ENCODE measurements around the gene STK24.

STK24 gene

DNA sequence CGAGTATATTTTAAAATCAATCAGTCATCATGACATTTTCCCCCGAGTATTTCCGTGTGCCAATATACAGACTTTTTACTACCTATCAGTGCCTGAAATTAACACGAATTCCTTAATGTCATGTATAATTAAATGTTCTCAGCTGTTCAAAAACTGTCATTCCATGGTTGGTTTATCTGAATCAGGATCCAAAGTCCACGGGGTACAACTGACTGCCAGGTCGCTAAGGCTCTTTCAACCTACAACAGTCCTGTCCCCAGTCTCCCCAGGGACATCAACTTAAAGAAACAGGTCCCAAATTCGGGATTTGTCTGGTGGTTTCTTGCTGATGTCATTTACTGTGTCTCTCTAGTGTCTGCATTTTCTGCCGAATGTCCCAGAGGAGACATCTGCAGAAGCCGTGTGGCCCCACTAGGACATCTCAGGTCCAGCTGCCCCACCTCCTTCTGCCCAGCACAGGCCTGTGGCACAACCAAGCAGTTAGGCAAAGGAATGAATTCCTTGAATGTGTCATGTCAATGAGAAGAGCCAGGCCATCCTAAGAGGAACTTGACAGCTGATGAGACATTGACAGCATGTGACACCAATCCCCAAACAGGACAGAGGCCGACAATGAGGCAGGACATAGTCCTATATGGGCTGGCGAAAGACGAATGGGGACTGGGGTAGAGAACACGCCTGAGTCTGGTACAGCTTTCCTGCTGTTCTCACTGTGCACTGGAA lies 109.5 kb downstream of the STK24 start:
- DNase-seq, result no peak

DNA sequence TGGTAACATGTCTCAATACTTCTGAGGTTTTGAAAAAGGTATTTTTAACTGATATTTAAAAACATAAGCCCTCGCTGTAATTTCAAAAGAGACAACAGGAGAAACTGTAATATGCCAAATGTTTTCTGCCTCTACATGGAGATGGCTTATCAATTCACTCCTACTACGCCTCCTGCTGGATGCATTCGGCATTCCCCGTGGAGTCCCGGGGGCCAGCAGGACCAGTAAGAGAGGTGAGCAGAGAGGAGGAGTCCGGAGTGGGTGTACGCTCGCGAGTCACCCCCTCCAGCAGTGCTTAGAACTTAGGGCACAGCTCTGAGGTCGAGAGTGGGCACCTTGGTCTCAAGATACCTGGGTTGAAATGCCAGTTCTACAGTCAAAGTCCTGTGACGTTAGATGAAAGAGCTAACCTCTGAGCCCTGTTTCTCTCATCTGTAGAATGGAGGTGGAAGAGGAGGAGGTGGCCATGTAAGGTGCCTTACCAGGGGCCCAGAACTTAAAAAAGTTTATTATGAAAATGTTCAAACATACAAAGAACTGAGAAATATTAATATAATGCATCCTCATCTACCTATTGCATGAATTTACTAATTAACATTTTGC lies 110.2 kb downstream of the STK24 start:
- peak; percentile 20 to 49 for DNase-seq

DNA sequence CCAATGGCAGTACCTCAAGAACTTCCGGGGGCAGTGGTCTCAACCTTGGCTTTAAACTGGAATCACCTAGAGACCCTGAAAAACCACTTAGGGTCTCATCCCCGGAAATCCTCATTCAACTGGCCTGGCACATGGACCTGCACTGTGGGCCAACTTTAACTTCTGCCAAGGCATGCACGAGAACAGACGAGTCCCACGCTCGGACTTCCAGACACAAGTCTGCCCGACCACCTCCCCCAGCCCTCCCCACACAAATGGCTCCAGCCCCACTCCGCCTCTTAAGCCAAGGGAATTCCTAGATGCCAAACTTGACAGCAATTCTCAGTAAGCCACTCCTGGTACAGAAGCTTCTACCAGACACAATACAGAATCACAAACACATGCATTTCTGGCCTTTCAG lies 114.0 kb downstream of the STK24 start:
- no peak for DNase-seq

DNA sequence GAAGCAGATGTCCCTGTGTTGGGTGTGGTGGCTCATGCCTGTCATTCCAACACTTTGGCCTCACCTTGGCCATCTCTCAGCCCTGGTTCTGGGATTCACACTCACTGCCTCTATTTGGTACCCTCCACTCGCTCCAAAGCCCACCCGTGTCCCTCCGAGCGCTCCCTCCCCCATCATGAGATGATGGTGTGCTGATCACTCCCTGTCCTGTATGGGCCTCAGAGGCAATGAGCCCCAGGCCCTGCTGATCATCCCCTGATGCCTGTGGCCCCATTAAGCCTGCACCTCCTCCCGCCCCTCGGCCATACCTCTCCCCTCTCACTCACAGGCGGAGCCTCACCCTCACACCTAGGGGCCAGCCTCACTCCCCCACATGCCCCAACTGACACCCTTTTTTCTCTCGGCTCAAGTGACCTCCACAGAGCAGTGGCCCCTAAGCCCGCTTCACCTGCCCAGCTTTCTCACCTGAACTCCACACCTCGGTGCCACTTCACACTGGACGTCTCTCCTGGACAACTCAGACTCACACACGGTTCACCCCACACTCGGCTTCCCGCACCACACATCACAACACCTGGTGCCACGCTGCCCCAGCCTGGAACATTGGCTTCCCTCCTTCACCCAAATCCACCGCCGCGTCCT lies 114.5 kb downstream of the STK24 start:
- DNase-seq, result no peak

DNA sequence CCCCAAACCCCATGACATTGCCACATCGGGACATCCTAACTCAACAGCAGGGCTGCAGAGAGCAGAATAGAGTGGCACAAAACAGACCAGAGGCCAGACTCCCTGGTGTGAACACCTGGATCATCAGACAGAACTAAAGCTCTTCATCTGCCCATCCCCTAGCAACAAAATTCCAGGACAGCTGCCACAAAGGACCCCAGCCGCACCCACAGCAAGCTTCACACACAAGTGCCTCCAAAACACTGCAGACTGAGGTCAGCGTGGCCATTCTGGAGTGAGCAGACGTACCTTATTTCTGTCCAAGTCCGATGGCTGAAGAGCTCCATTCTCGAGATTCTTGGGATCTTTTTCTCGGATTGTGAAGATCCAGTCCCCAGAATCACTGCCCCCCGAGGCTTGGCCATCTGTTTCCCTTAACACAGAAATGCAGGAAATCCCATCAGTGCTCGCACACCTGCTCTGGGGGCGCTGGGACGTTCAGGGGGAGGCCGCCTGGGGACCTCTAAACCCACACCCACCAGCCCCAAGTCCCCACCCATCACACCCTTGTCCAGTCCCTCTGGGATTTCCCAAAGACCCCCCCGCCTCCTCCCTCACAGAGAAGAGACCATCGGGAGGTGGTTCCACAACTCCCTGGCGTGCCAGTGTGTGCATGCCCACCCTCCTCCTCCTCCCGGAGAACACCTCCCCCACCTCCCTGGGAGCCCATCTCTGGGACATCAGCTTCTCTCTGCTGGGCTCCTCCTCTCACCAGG lies 115.2 kb downstream of the STK24 start:
- DNase-seq, result no peak

DNA sequence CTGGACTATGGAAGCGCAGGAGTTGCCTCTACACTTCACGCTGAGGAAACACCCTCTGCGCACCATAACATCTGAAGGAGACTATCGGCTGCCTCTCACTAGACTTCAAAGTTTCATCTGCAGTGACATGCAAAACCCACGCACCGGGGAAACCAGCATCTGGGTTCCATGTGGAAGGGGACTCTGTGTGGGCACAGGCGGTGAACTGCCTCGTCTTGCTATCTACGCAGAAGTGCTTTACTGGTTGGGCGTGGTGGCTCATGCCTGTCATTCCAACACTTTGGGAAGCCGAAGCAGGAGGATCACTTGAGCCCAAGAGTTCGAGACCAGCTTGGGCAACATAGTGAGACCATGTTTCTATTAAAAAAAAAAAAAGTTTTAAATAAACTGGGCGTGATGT lies 116.4 kb downstream of the STK24 start:
- no peak for DNase-seq

DNA sequence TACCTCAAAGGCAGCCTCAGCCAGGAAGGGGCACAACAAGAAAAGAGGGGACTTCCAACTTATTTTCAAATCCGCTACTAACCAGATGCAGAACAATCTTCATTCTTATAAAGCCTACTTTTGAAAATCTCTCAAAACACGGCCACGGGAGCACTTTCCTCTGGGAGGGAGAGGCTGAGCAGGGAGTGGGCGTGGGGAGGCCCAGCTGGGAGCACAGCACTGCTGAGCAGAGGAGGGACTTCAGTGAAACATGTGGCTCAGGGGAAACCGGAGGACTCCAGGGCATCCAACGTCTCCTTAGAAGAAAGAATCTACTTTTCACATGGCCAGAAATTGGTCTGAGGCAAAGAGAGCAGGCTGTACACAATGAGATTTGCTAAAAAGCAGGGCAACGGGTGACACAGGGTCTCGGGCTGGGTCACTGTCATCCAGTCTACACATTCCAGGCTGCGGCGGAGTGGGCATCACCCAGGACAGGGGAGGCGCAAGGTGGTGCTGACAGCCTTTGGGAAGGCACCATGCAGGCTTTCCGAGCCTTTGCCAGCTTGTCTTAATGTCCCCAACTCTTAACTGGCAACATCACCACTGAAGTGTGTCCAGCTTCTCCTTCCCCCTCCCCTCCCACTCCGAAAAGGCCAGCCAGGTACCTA lies 117.1 kb downstream of the STK24 start:
- no peak for DNase-seq

DNA sequence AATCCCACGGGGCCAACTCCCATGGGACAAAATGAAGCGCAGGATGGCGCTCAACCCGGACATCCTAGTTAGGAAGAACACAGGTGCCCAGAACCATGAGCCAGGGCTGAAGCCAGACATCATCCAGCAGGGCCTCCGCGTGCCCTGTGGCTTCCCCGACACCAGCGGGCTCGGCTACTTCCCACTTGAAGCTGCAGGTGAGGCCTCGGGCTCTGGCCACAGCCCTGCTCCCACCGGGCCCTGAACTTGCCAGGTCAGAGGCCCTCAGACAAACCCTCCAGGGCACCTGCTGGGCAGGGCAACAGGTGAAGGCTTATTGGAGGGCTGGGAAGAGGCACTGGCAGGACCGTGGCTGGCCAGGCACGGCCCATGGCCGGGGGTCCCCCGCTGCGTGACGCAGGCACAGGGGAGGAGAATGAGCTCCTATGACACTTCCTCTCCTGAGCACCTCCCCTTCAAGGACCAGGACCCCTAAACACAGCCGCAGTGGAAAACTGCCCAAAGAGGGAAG lies 117.7 kb downstream of the STK24 start:
- no peak for DNase-seq

DNA sequence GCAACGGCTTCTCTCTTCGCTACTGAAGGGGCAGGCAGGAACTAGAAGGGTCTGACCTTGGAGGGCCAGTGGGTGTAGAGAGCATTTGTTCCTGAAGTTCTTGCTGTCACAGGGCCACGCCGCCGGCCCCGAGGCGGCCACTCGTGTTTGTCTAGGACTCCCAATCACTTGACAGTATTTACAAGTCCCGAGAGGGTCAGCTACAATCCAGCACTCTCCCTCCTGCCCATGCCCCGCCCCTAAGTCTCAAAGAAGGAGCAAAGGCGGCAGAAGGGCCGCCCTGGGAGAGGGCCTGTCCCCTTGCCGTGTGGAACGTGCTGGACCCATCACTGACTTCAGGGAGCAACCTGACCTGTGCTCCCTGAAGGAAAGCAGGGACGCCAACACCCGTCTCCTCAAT lies 118.5 kb downstream of the STK24 start:
- DNase-seq, result no peak

DNA sequence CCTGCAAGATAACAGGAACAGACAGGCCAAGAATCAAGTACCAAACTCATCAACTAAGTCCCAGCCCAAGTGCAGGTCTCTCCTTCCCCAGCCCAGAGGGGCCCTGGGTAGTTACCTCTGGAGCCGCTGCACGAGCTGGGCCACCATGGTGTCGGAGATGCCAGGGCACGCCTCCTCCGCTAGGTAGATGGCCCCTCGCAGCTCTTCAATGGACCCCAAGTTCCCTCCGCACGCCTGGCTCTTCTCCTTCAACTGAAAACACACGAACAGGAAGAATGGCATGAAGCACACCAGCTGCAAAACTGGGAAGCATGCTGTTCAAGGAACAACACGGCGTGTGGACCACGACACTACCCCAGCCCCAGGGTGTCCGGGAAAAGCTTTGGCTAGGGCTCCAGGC lies 119.9 kb downstream of the STK24 start:
- no peak for DNase-seq

DNA sequence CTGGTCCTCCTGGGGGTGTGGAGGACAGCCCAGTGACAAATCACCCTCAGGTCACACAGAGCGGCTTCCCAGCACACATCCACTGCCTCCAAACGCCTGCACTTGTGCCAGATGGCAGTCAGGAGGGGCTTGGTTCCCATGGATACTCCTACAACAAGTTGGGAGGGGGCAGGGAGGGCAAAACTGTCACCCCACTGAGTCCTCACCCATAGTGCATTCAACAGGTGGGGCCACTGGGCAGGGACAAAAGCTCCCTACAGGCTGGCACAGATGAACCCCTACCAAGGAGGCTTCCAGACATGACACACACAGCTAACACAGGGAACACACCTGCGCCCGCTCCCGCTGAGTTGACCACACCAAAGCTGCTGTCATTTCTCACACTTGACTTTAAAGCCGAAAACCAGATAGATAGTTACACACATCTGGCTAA lies 120.5 kb downstream of the STK24 start:
- DNase-seq, result no peak

DNA sequence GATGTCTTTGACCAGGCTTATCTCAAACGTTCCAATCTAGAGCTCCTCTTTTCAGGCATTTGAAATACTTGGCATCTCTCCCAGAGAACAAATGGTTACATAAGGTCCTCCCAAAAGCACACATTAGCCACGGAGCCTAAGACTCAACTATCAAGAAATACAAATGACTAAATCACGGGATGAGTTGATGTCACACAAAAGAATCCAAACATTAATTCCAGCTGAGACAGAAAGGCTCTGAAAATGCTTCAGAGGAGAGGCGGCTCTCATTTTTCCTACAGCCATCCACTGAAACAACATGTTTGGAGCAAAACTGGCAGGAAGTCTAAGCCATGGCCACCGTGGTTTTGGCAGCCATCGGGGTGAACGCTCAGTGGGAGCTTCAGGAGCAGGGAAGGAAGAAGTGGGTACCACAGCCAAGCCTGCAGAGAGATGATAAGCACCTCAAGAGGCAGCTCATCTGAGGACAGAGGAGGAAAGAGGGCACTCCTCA lies 122.5 kb downstream of the STK24 start:
- DNase-seq, result no peak

DNA sequence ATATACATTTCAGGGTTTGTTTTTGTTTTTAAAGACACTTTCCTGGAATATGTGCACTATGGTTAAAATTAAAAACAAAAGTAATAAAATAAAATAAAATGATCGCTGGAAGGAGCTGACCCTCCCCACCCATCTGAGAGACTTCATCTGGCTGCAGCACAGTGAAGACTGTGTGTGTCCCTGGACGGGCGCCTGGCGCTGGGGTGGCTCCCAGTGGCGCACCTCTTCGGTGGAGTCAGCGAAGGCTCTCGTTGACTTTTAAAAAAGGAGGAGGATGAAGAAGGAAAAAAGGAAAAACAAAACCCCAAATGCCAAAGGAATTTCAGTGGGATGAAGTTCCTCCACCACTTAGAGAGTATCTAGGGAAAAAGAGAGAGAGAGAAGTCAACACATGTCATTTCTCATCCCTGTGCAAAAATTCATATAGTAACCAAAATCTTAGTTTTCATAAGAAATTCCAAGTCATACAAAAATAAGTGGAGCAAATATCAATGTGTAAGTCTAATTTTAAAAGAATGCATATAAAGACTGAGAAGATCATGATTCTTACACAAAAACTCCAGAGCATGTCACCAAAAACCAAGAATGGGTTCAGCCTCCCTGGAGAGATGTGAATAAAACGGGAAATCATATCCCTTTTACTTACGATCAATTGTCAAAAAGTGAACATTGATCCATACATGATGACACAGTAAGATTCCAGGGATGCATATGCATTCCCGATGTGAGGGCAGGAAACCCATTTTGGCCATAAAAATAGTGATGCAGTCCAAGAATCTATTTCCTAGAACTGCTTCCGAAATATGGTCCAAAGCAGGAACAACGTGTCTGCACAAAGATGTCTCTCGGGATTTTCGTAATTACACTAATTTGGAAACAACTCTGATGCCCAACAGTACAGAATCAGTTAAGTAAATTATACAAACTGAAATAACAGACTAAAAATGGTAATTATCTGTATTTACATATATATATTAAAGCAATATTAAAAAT lies 123.8 kb downstream of the STK24 start:
- DNase-seq, result no peak

DNA sequence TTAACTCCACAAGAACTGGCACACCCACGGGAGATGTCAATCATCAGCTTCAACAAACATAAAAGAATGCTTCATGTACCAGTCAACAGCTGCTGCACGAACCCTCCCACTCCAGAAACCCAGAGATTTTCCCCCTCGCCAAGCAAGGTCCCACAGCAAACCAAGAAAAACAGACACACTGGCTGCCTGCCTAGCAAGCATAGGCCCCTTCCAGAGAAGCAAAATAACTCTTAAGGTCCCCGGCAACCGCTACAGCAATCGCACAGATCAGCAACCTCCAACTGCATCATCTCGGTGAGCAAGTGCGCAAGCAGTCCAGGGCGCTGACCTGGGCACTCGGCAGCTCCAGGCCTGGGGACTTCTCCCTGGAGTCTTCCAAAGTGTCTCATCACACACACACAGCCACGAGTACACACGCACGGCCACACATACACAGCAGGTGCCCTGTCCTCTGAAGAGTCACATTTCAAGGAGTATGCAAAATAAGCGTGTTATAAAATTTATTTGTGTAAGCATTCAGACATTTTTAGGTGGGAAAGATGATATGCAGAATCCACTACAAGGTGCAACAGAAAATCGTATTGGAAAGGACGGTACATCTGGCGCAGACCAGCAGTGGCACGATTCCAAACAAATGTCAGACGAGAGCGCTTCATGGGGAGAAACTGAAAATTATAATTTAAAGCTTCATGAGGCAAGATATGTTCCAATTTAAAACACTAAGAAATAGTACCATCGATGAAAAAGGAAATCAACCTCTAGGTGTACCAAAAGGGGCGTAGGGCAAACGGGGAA lies 125.0 kb downstream of the STK24 start:
- no peak for DNase-seq

DNA sequence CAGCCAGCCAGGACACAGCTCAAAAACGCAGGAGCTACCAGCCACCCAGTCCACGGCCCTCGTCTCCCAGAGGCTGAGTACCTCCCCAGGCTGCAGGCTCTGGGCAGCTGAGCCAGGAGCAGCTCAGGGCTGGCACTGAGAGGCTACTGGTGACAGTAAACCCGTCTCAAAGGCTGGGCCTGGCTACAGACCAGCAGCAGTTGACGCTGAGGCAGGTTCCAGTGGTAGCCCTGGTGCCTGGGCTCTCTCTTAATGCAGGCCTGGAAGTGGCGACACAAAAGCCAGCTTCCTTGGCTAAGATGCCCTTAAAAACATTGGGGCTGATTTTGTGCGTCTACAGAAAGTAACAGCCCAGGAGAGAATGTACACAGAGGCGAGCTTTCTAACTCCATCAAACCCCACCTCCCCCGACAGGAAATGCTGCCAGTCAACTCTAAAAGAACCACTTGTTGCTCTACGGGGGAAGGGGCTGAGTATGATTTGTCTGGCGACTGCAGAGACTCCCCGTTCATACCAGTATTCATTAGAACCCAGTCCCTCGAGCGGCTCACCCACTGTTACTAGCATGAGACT lies 126.3 kb downstream of the STK24 start:
- no peak for DNase-seq

DNA sequence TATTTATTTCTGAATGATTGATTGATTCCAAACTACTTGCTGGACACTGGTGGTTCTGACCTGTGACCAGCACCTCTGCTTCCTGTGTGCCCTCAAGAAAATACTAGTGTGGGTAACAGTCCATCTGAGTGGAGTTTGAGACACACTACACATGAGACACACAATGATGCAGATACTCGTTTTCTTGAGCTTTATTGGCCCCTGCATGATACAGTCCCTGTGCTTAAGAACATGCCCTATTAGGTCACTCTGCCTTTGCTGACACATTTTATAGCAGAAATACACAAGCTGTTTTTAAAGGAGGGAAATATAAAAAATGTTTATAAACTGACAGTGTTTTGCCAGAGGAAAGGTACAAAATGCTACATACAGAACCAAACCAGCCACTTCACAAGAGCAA lies 126.9 kb downstream of the STK24 start:
- DNase-seq, result no peak

DNA sequence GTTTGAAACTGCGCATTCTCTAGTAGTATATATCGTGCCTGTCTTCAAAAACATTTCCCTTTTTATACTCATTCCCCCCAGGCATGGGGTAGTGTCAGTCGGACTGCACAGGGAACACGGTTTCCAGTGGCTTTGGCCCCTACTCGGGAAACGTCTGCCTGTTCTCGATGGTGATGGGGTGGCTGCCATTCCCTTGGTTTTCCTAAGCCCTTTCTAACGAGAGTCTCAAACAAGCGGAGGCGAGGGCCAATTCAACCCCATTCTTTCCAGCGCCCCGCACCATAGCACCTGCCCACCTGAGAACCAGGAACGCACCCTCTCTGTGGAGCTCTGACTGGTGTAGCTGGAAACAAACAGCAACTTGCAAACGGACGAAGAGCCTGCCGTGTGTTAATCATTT lies 127.6 kb downstream of the STK24 start:
- no peak for DNase-seq

DNA sequence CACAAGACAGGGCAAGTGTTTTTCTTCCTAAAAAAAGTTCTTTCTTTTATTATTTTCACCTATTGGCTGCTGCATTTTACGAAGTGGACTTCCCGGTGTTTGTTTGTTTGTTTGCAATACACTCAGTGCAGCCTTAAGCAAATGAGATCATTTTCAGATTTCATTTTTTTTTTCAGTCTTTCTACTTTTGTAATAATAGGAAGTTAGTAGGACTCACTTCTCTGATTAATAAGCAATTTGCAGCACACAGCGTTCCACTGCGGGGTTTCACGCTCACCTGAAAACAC lies 128.3 kb downstream of the STK24 start:
- DNase-seq, result no peak

DNA sequence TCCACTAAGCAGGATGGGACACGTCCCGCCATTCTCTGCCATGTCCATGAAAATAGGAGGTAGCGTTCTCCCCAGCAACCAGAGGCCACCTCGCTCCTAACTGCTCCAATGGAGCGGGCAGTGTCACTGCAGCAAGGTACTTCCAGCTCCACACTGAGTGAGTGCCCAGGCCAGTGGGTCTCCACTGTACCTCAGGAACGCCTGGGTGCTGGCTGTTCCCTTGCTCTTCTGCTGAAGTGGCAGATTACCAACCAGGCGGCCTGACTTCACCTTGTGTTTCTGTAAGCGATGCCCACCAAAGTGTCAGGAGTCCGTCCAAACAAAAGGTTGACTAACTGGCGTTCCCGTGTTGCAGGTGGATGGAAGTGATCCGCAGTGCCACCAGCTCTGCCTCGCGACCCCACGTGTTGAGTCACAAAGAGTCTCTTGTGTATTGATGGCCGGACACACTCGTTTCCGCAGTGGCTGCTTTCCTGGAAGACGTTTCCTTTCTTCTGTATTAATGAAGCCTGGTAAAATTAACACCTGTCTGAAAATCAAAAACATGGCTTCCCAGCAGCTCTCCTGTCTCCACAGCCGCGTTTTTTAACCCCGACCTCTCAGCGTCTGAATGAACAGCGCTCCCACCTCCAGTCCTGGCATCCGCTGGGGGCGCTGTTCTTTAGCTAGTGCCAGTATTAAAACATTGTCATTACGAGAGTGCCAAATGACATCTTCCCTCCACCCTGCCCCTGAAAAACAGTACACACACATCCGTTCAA lies 128.8 kb downstream of the STK24 start:
- DNase-seq, result peak in 1 of 2 donors; percentile 25

DNA sequence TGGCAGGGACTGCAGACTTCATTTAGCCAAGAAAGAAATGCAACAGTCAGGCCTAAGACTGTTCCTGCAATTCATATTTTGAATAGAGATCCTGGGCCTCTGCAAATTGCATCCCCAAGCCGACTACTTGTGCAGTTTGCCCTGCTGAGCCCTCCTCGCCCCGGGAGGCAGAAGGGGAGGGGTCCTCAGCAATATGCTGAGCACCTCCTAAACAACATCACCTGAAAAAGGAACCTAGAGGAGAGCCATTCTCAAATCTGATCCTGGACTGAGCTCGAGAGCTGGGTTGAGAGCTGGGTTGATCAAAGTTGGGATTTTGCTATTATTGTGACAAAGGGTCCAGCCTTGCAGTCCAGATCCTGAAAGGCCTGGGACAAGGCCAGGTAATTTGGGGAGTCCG lies 129.8 kb downstream of the STK24 start:
- DNase-seq, result no peak

All from CD4-positive, alpha-beta T cell treated with Interferon alpha-2 for 1 hour (primary cell).